SK-N-SH (cell line): Measurements from ENCODE around the gene BPIFA3. TPM values are rescaled to one million over a fixed set of nuclear protein-coding genes. Genes with fewer than 3 reads are reported as not detected.

Experiments
- CTCF ChIA-PET: fragments of 300-600, 350-600 bp; formaldehyde crosslinking; extraction: SDS; loops from one replicate; lab custom pipeline; 2021; lab: Yijun Ruan, JAX
- POLR2A ChIA-PET: fragments of 350-600 bp; sonication (Branson Sonifier 250); formaldehyde crosslinking; extraction: SDS; loops from one replicate; lab custom pipeline; 2020; ENCODE audit warnings: antibody characterized with exemption, inconsistent platforms; lab: Yijun Ruan, JAX
- DNase-seq: peaks from one replicate; pipeline ENCODE4 v3.0.0; 2012
- H2AFZ ChIP-seq: fragments of 200-600 bp; sonication (generic); 2 replicates; pipeline ENCODE4 v1.8.1; 2016; ENCODE audit warnings: antibody characterized with exemption, mild to moderate bottlenecking, low read depth
- H3F3A ChIP-seq: fragments of 200-600 bp; sonication (generic); replicated peaks from 2 replicates; pipeline ENCODE3; 2016; ENCODE audit warnings: antibody characterized with exemption, mild to moderate bottlenecking; ENCODE audit not compliant: insufficient read depth
- H3K27ac ChIP-seq, 2 experiments: fragments of 200-500 bp in 1 of 2; fragments of 200-600 bp in 1 of 2; sonication (Bioruptor generic) in 1 of 2; sonication (generic), shearing (Covaris generic) in 1 of 2; 2 replicates each; pipeline versions ENCODE4 v1.5.1 to v1.6.1; 2014 to 2016; ENCODE audit warnings: low read depth in 2 of 2, inconsistent platforms in 1 of 2, low read length in 1 of 2, mild to moderate bottlenecking in 1 of 2, mixed read lengths in 1 of 2
- H3K27me3 ChIP-seq: fragments of 200-600 bp; sonication (generic), shearing (Covaris generic); 2 replicates; pipeline ENCODE4 v1.6.1; 2016; ENCODE audit warnings: mixed run types; ENCODE audit not compliant: insufficient read depth
- H3K36me3 ChIP-seq, 2 experiments: fragments of 200-500 bp in 1 of 2; fragments of 200-600 bp in 1 of 2; sonication (Bioruptor generic) in 1 of 2; sonication (generic) in 1 of 2; replicated peaks in 1 of 2; 2 replicates each; pipeline versions ENCODE3 to v1.5.1; 2014 to 2016; ENCODE audit warnings: low read length in 1 of 2, mild to moderate bottlenecking in 1 of 2; ENCODE audit not compliant: insufficient read depth in 2 of 2, control insufficient read depth in 1 of 2
- H3K4me1 ChIP-seq, 2 experiments: fragments of 200-500 bp in 1 of 2; fragments of 200-600 bp in 1 of 2; sonication (Bioruptor generic) in 1 of 2; sonication (generic), shearing (Covaris generic) in 1 of 2; 2 replicates each; pipeline versions ENCODE4 v1.5.1 to v1.6.1; 2014 to 2016; ENCODE audit warnings: low read depth in 1 of 2, low read length in 1 of 2, mixed run types in 1 of 2; ENCODE audit not compliant: insufficient read depth in 2 of 2, control insufficient read depth in 1 of 2
- H3K4me2 ChIP-seq: fragments of 200-600 bp; sonication (generic), shearing (Covaris generic); 2 replicates; pipeline ENCODE4 v1.6.1; 2017; ENCODE audit warnings: mixed run types
- H3K4me3 ChIP-seq, 2 experiments: fragments of 200-500 bp in 1 of 2; fragments of 200-600 bp in 1 of 2; sonication (Bioruptor generic) in 1 of 2; sonication (generic), shearing (Covaris generic) in 1 of 2; 2 replicates each; pipeline versions ENCODE4 v1.5.1 to v1.8.1; 2014 to 2016; ENCODE audit warnings: low read depth in 2 of 2, inconsistent platforms in 1 of 2, low read length in 1 of 2, mild to moderate bottlenecking in 1 of 2, mixed read lengths in 1 of 2, moderate library complexity in 1 of 2
- H3K79me2 ChIP-seq: fragments of 200-600 bp; sonication (generic); 2 replicates; pipeline ENCODE4 v1.8.1; 2017; ENCODE audit warnings: mild to moderate bottlenecking; ENCODE audit not compliant: insufficient read depth
- H3K9ac ChIP-seq: fragments of 200-600 bp; sonication (generic); 2 replicates; pipeline ENCODE4 v1.6.1; 2017; ENCODE audit warnings: mixed run types
- H3K9me2 ChIP-seq: fragments of 200-600 bp; sonication (generic); 2 replicates; pipeline ENCODE4 v1.6.1; 2017; ENCODE audit warnings: mixed run types
- H3K9me3 ChIP-seq: fragments of 200-600 bp; sonication (generic); 2 replicates; pipeline ENCODE4 v1.6.1; 2017; ENCODE audit warnings: mixed run types, mild to moderate bottlenecking, moderate library complexity
- H4K20me1 ChIP-seq: fragments of 200-600 bp; sonication (generic); 2 replicates; pipeline ENCODE4 v1.6.1; 2017; ENCODE audit warnings: mild to moderate bottlenecking, mixed run types; ENCODE audit not compliant: insufficient read depth
- CHD2 ChIP-seq: fragments of 150-350 bp; IDR thresholded peaks from 2 replicates; pipeline ENCODE4 v1.6.1; 2018; ENCODE audit warnings: low read length; ENCODE audit not compliant: partially characterized antibody
- CTCF ChIP-seq: fragments of 200-600 bp; sonication (generic); IDR thresholded peaks from 2 replicates; pipeline ENCODE4 v1.6.1; 2017; ENCODE audit warnings: antibody characterized with exemption, mild to moderate bottlenecking, moderate library complexity
- ELF1 ChIP-seq: IDR thresholded peaks from 2 replicates; pipeline ENCODE4 v1.4.0; 2012
- EZH2phosphoT487 ChIP-seq: fragments of 200-600 bp; sonication (generic); IDR thresholded peaks from 2 replicates; pipeline ENCODE4 v1.6.1; 2017; ENCODE audit warnings: low read depth, mixed run types, mild to moderate bottlenecking, antibody characterized with exemption, moderate library complexity, borderline replicate concordance
- FOSL2 ChIP-seq: IDR thresholded peaks from 2 replicates; pipeline ENCODE4 v1.4.0; 2012; ENCODE audit warnings: low read depth, mild to moderate bottlenecking, moderate library complexity, borderline replicate concordance
- FOXM1 ChIP-seq: IDR thresholded peaks from 2 replicates; pipeline ENCODE4 v1.4.0; 2012; ENCODE audit warnings: low read depth, mild to moderate bottlenecking
- GABPA ChIP-seq: IDR thresholded peaks from 2 replicates; pipeline ENCODE4 v1.4.0; 2012; ENCODE audit warnings: low read depth, mild to moderate bottlenecking
- GATA2 ChIP-seq: sonication (generic); formaldehyde crosslinking; IDR thresholded peaks from 2 replicates; pipeline ENCODE4 v1.5.0; 2020; ENCODE audit warnings: mild to moderate bottlenecking, missing genetic modification reagents
- IRF3 ChIP-seq: fragments of 150-350 bp; IDR thresholded peaks from 2 replicates; pipeline ENCODE4 v1.6.1; 2016; ENCODE audit warnings: mild to moderate bottlenecking, low read depth, low read length
- MAX ChIP-seq: IDR thresholded peaks from 2 replicates; pipeline ENCODE4 v1.4.0; 2012; ENCODE audit warnings: low read depth
- NRF1 ChIP-seq: IDR thresholded peaks from 2 replicates; pipeline ENCODE4 v1.6.1; 2012; ENCODE audit warnings: low read depth, mild to moderate bottlenecking, low read length
- PBX3 ChIP-seq: IDR thresholded peaks from 2 replicates; pipeline ENCODE4; 2012
- POLR2AphosphoS5 ChIP-seq: IDR thresholded peaks from 2 replicates; pipeline ENCODE4 v1.6.1; 2012; ENCODE audit warnings: low read depth, low read length
- REST ChIP-seq: IDR thresholded peaks from 2 replicates; pipeline ENCODE4 v1.6.1; 2012; ENCODE audit warnings: mild to moderate bottlenecking, low read depth, low read length, moderate library complexity
- RXRA ChIP-seq: IDR thresholded peaks from 2 replicates; pipeline ENCODE4 v1.4.0; 2012; ENCODE audit warnings: low read depth, mild to moderate bottlenecking, borderline replicate concordance
- SMC3 ChIP-seq: IDR thresholded peaks from 2 replicates; pipeline ENCODE4 v1.6.1; 2012; ENCODE audit warnings: low read depth, low read length, improper control_type of control experiment
- TAF1 ChIP-seq: IDR thresholded peaks from 2 replicates; pipeline ENCODE4 v1.6.1; 2012; ENCODE audit warnings: low read depth, mild to moderate bottlenecking, low read length, moderate library complexity, borderline replicate concordance
- TCF12 ChIP-seq: IDR thresholded peaks from 2 replicates; pipeline ENCODE4 v1.4.0; 2012
- YY1 ChIP-seq: IDR thresholded peaks from 2 replicates; pipeline ENCODE4 v1.4.0; 2012; ENCODE audit warnings: low read depth, mild to moderate bottlenecking
- WGBS: methylation state at CpG from one replicate; pipeline ENCODE4 v1.1.6; 2017; ENCODE audit warnings: low lambda C conversion rate; 5-methylcytosine and 5-hydroxymethylcytosine counted together
- polyA plus RNA-seq, 3 experiments: library from polyadenylated mRNA; depleted of rRNA; stranded (reverse); fragments of >200 nt; gene quantifications; 2 replicates each; pipeline ENCODE4 v1.2.3, GENCODE V29; 2012

BPIFA3 gene
- polyA plus RNA-seq, 1 of the 3 experiments (the other 2 are of a cell fraction) = not detected

- no peak for TF ChIP-seq RXRA
- TF ChIP-seq MAX = no peak
- TF ChIP-seq ELF1 = no peak
- no peak for TF ChIP-seq REST
- no peak for TF ChIP-seq FOXM1
Measured at GRCh38 chr20:33251496-33251895, 34.3 kb downstream of the BPIFA3 start (continued).

GRCh38 chr20:33252460-33252859 lies 35.3 kb downstream of the BPIFA3 start:
- H3K4me1 ChIP-seq = no peaks in the 10 kb centered on the region
- TF ChIP-seq ELF1 (no peak), MAX (no peak), SMC3 (no peak), IRF3 (no peak), POLR2AphosphoS5 (no peak), PBX3 (no peak), GATA2 (CRISPR knock-in tag) (no peak), RXRA (no peak), YY1 (no peak), EZH2phosphoT487 (no peak), CTCF (no peak), TAF1 (no peak), GABPA (no peak), NRF1 (no peak), CHD2 (no peak), FOSL2 (no peak), TCF12 (no peak)
- no peaks in the 10 kb centered on the region for H3K36me3 ChIP-seq
- H3K9me2 ChIP-seq = 0 out of 2 replicates have a peak, but pooled peaks cover 6% of the 10 kb centered on the region
- POLR2A ChIA-PET = no interaction called here
- no peak for DNase-seq
- WGBS = 32% methylated on average over 3 of the region's 3 CpGs
- H3K4me3 ChIP-seq = no peak overlapping the region
- no peaks in the 10 kb centered on the region for H3K9me3 ChIP-seq
- H3K79me2 ChIP-seq = no peaks in the 10 kb centered on the region
- H4K20me1 ChIP-seq = no peaks in the 10 kb centered on the region
- H2AFZ ChIP-seq = no peak overlapping the region
- H3K27me3 ChIP-seq = no peaks in the 10 kb centered on the region
- CTCF ChIA-PET = interaction anchor here (1.5 to 3.0 kb wide), 2 partner anchors 10 to 43 kb away, joined by 3 to 13 read pairs; no protein-coding TSS in a partner anchor
- H3F3A ChIP-seq = no peaks in the 10 kb centered on the region
- no peak overlapping the region for H3K4me2 ChIP-seq
- H3K9ac ChIP-seq = no peak overlapping the region
- no peak overlapping the region for H3K27ac ChIP-seq
